CD14-positive monocyte (primary cell): ENCODE data around the gene PVR. TPM values are rescaled to one million over a fixed set of nuclear protein-coding genes. Genes with fewer than 3 reads are reported as not detected.

Experiments used
- DNase-seq, 3 donors: peaks; one replicate each; pipeline ENCODE4 v3.0.0-alpha.2; 2011 to 2022
- H2AFZ ChIP-seq: 2 replicates; pipeline ENCODE4 v1.6.0; 2012; ENCODE audit warnings: mild to moderate bottlenecking, low read depth, low read length, inconsistent platforms; ENCODE audit not compliant: insufficient read depth, poor library complexity, severe bottlenecking
- H3K27ac ChIP-seq, 2 donors: 1 replicate in 1 of 2; 2 replicates in 1 of 2; pipeline ENCODE4 v1.5.1; 2012 to 2013; ENCODE audit warnings: low read length in 2 of 2, control low read depth in 1 of 2, inconsistent platforms in 1 of 2, low read depth in 1 of 2, mild to moderate bottlenecking in 1 of 2
- H3K27me3 ChIP-seq, 2 donors: one replicate each; pipeline versions ENCODE4 v1.6.0 to v1.6.1; 2011 to 2013; ENCODE audit warnings: low read length in 2 of 2; ENCODE audit not compliant: control insufficient read depth in 2 of 2, insufficient read depth in 2 of 2
- H3K36me3 ChIP-seq, 2 donors: replicated peaks in 1 of 2; 1 replicate in 1 of 2; 2 replicates in 1 of 2; pipeline versions ENCODE4 v1.5.1 to v1.6.1; 2012 to 2013; ENCODE audit warnings: low read length in 2 of 2, control low read depth in 1 of 2, inconsistent platforms in 1 of 2, mild to moderate bottlenecking in 1 of 2; ENCODE audit not compliant: insufficient read depth in 2 of 2, control insufficient read depth in 1 of 2
- H3K4me1 ChIP-seq, 2 donors: 1 replicate in 1 of 2; 2 replicates in 1 of 2; pipeline versions ENCODE4 v1.5.1 to v1.6.1; 2012 to 2013; ENCODE audit warnings: low read length in 2 of 2, control low read depth in 1 of 2, inconsistent platforms in 1 of 2, mild to moderate bottlenecking in 1 of 2, moderate library complexity in 1 of 2; ENCODE audit not compliant: insufficient read depth in 2 of 2, control insufficient read depth in 1 of 2
- H3K4me2 ChIP-seq: replicated peaks from 2 replicates; pipeline ENCODE3; 2012; ENCODE audit warnings: low read length, moderate library complexity, mild to moderate bottlenecking; ENCODE audit not compliant: poor library complexity, severe bottlenecking; ENCODE audit errors: extremely low read depth
- H3K4me3 ChIP-seq, 3 experiments: fragments of 200-600 bp in 1 of 3; sonication (generic) in 1 of 3; replicated peaks in 1 of 3; 1 replicate in 2 of 3; 2 replicates in 1 of 3; pipeline ENCODE4 v1.5.1; 2011 to 2013; ENCODE audit warnings: low read length in 3 of 3, mild to moderate bottlenecking in 3 of 3, control low read depth in 2 of 3, low read depth in 2 of 3, inconsistent platforms in 1 of 3, moderate library complexity in 1 of 3
- H3K79me2 ChIP-seq: 2 replicates; pipeline ENCODE4 v1.6.0; 2012; ENCODE audit warnings: mild to moderate bottlenecking, control low read depth, inconsistent platforms, low read length, moderate library complexity; ENCODE audit not compliant: insufficient read depth
- H3K9ac ChIP-seq: 2 replicates; pipeline ENCODE4 v1.6.0; 2017; ENCODE audit warnings: low read length, mild to moderate bottlenecking; ENCODE audit not compliant: insufficient read depth, poor library complexity, severe bottlenecking
- H3K9me3 ChIP-seq, 2 donors: replicated peaks in 1 of 2; 1 replicate in 1 of 2; 2 replicates in 1 of 2; pipeline versions ENCODE4 v1.5.1 to v1.6.1; 2012 to 2013; ENCODE audit warnings: low read length in 2 of 2, control low read depth in 1 of 2; ENCODE audit not compliant: control insufficient read depth in 1 of 2, insufficient read depth in 1 of 2
- H4K20me1 ChIP-seq: 2 replicates; pipeline ENCODE4 v1.6.0; 2012; ENCODE audit warnings: mild to moderate bottlenecking, low read length, control low read depth, moderate library complexity; ENCODE audit not compliant: insufficient read depth
- H3K27ac Mint-ChIP-seq, 7 donors: one replicate each; pipeline ENCODE4 v1.8.0; 2020; ENCODE audit warnings: mild to moderate bottlenecking in 7 of 7, mixed read lengths in 7 of 7, moderate library complexity in 6 of 7, inconsistent platforms in 2 of 7
- H3K27me3 Mint-ChIP-seq, 3 donors: one replicate each; pipeline ENCODE4 v1.8.0; 2021 to 2022; ENCODE audit warnings: low read depth in 3 of 3, mild to moderate bottlenecking in 3 of 3, mixed read lengths in 3 of 3, moderate library complexity in 3 of 3, inconsistent platforms in 1 of 3
- H3K36me3 Mint-ChIP-seq, 2 donors: one replicate each; pipeline ENCODE4 v1.8.0; 2020; ENCODE audit warnings: mixed read lengths in 2 of 2, inconsistent platforms in 1 of 2, mild to moderate bottlenecking in 1 of 2
- H3K4me1 Mint-ChIP-seq: one replicate; pipeline ENCODE4 v1.8.0; 2020; ENCODE audit warnings: mild to moderate bottlenecking, mixed read lengths
- H3K4me3 Mint-ChIP-seq, 2 donors: one replicate each; pipeline ENCODE4 v1.8.0; 2020; ENCODE audit warnings: mild to moderate bottlenecking in 2 of 2, mixed read lengths in 2 of 2, moderate library complexity in 1 of 2
- H3K9me3 Mint-ChIP-seq, 7 donors: one replicate each; pipeline ENCODE4 v1.8.0; 2020 to 2022; ENCODE audit warnings: mixed read lengths in 7 of 7, mild to moderate bottlenecking in 6 of 7, moderate library complexity in 6 of 7, inconsistent platforms in 2 of 7
- CTCF ChIP-seq: fragments of 200-600 bp; IDR thresholded peaks from one replicate; pipeline ENCODE4 v1.8.0; 2022; ENCODE audit warnings: antibody characterized with exemption, mild to moderate bottlenecking
- WGBS: methylation state at CpG from one replicate; pipeline ENCODE4 v1.1.5; 2013; ENCODE audit warnings: missing lambda C conversion rate; ENCODE audit not compliant: insufficient coverage; 5-methylcytosine and 5-hydroxymethylcytosine counted together
- intact Hi-C, 2 donors: fragments of 100-400 bp; cut with micrococcal nuclease; formaldehyde crosslinking; loops; one replicate each; pipeline versions ENCODE4 v1.15.0 to v1.15.1; 2023
- polyA plus RNA-seq, 3 donors: library from polyadenylated mRNA; depleted of rRNA in 1 of 3; unstranded in 2 of 3; stranded (reverse) in 1 of 3; fragments of 300-500 nt in 2 of 3; fragments of >200 nt in 1 of 3; fragmentation: Illumina TruSeq in 2 of 3; gene quantifications; 1 replicate in 2 of 3; 2 replicates in 1 of 3; pipeline ENCODE4 v1.2.3, GENCODE V29; 2012 to 2021

PVR gene
- polyA plus RNA-seq, 3 donors, result 10.1 to 20.2 (median 12.9) TPM

GRCh38 chr19:44620667-44621066 is 23.0 kb upstream of the PVR start:
- peaks cover 61% of the 10 kb centered on the region for H3K4me1 Mint-ChIP-seq
- TF ChIP-seq CTCF, result no peak

GRCh38 chr19:44621367-44621766 is 22.3 kb upstream of the PVR start:
- no peak overlapping the region for H3K4me2 ChIP-seq
- H2AFZ ChIP-seq, result no peak overlapping the region
- no peaks in the 10 kb centered on the region for H3K36me3 Mint-ChIP-seq
- H3K27me3 ChIP-seq, result no peaks in the 10 kb centered on the region
- H3K27ac ChIP-seq, result no peak overlapping the region
- H3K9me3 ChIP-seq, result peaks cover 0 to 5% of the 10 kb centered on the region in 2 donors
- peaks cover 3 to 10% (median 6%) of the 10 kb centered on the region in 7 donors for H3K9me3 Mint-ChIP-seq
- intact Hi-C loops, result loop anchor here in 1 of 2 donors (1.0 kb wide), 1 partner anchor 8 kb away; the partner anchor contains the start of gene IGSF23
- no peak overlapping the region for H3K4me3 ChIP-seq
- H3K27me3 Mint-ChIP-seq, result peaks cover 0 to 4% (median 3%) of the 10 kb centered on the region in 3 donors
- peaks cover 54% of the 10 kb centered on the region for H3K4me1 Mint-ChIP-seq
- peak overlapping the region in 2 of 7 donors; percentile 18 to 74 for H3K27ac Mint-ChIP-seq
- H4K20me1 ChIP-seq, result no peaks in the 10 kb centered on the region
- DNase-seq, result no peak
- TF ChIP-seq CTCF, result no peak
- no CpG with 5 or more reads among the region's 6 CpGs for WGBS
- H3K4me3 Mint-ChIP-seq, result no peak overlapping the region
- H3K36me3 ChIP-seq, result no peaks in the 10 kb centered on the region
- no peaks in the 10 kb centered on the region for H3K79me2 ChIP-seq
- H3K4me1 ChIP-seq, result peaks cover 63 to 71% of the 10 kb centered on the region in 2 donors
- H3K9ac ChIP-seq, result no peak overlapping the region

More at GRCh38 chr19:44620667-44621066, 23.0 kb upstream of the PVR start:
- peak overlapping the region in 4 of 7 donors; percentile 20 to 58 (median 33) for H3K27ac Mint-ChIP-seq
- Histone ChIP-seq H3K9ac (no peak overlapping the region), H4K20me1 (no peaks in the 10 kb centered on the region), H3K79me2 (no peaks in the 10 kb centered on the region), H3K27ac (no peak overlapping the region), H3K4me3 (no peak overlapping the region), H3K27me3 (no peaks in the 10 kb centered on the region), H3K9me3 (peaks cover 0 to under 1% of the 10 kb centered on the region in 2 donors), H2AFZ (no peak overlapping the region), H3K36me3 (no peaks in the 10 kb centered on the region), H3K4me2 (no peak overlapping the region), H3K4me1 (peaks cover 70 to 78% of the 10 kb centered on the region in 2 donors)
- WGBS, result 100% methylated on average over 2 of the region's 5 CpGs
- peak; percentile 26 to 43 (median 27) for DNase-seq
- H3K27me3 Mint-ChIP-seq, result peaks cover 0 to 4% (median 3%) of the 10 kb centered on the region in 3 donors
- intact Hi-C loops, result loop anchor here in 1 of 2 donors (1.0 kb wide), 1 partner anchor 7 kb away; the partner anchor contains the start of gene IGSF23
- no peak overlapping the region for H3K4me3 Mint-ChIP-seq
- no peaks in the 10 kb centered on the region for H3K36me3 Mint-ChIP-seq
- H3K9me3 Mint-ChIP-seq, result peaks cover 2 to 5% (median 3%) of the 10 kb centered on the region in 7 donors
